ENCODE data around the gene DNAAF5. TPM values are rescaled to one million over a fixed set of nuclear protein-coding genes. Genes with fewer than 3 reads are reported as not detected.
"Not testable (repeated sequence)": the region's sequence is repeated elsewhere in the genome, so short reads cannot be mapped to it uniquely, and the experiment has no call there.

DNAAF5 gene
- total RNA-seq, 1 donor from 2014 or later, result 22.8 TPM

DNA sequence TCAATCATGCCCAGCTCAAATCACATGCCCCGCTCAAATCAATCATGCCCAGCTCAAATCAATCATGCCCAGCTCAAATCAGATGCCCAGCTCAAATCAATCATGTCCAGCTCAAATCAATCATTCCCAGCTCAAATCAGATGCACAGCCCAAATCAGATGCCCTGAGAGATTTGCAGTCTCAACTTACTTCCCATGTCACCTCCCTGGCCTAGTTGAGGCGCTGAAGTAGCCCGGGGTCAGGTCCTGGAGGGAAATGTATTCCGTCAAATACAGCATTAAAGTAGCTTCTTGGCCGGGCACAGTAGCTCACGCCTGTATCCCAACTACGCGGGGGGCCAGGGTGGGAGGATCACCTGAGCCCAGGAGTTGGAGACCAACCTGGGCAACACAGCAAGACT lies 16.3 kb downstream of the DNAAF5 start:
- intact Hi-C loops (cut with micrococcal nuclease), result no loop called here
- DNase-seq, result no peak
- no peak for ATAC-seq

DNA sequence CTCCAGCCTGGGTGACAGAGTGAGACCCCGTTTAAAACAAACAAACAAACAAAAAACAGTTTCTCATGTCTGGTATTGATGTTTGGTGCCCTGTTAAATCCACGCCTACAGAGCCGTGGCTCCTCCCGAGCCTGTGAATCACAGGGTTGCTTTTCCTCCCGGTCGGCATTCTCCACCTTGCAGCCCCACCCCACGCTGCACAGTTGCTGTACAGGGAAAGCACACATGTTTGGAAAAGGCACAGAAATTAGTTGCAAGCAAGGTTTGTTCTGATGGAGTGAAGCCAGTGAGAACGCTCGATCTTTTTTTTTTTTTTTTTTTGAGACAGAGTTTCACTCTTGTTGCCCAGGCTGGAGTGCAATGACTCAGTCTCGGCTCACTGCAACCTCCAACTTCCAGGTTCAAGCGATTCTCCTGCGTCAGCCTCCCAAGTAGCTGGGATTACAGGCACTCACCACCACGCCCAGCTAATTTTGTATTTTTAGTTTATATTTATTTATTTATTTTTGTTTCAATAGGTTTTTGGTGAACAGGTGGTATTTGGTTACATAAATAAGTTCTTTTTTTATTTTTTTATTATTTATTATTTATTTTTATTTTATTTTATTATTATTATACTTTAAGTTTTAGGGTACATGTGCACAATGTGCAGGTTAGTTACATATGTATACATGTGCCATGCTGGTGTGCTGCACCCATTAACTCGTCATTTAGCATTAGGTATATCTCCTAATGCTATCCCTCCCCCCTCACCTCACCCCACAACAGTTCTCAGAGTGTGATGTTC lies 17.0 kb downstream of the DNAAF5 start:
- ATAC-seq; intact Hi-C loops (cut with micrococcal nuclease); DNase-seq: not testable (repeated sequence)

DNA sequence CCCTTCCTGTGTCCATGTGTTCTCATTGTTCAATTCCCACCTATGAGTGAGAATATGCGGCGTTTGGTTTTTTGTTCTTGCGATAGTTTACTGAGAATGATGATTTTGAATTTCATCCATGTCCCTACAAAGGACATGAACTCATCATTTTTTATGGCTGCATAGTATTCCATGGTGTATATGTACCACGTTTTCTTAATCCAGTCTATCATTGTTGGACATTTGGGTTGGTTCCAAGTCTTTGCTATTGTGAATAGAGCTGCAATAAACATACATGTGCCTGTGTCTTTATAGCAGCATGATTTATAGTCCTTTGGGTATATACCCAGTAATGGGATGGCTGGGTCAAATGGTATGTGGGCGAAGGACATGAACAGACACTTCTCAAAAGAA lies 17.6 kb downstream of the DNAAF5 start:
- intact Hi-C loops (cut with micrococcal nuclease); DNase-seq; ATAC-seq: not testable (repeated sequence)

DNA sequence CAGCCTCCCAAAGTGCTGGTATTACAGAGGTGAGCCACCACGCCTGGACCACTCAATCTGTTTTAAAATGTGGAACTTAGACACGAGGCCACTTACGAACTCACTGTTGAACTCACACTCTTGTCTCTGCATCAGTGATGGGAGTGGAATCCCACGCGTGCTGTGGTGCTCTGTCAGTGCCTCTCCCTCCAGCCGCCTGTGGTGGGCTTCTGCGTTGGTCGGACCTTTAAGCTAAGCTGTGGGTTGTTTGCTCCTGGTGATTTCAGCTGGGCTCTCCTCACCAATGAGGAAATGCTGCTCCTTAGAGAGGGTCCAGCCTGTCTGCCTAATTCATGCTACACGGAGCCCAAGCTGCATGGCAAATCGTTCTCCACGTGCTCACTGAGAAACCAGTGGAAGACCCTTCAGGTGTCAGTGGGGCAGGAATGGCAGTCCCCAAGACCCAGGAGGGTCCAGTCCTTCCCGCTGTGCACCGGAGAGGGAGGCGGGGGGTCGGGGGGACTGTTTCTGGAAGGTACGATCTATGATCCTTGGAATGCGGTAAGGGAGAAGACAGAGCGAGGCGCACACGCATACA lies 18.4 kb downstream of the DNAAF5 start:
- intact Hi-C loops (cut with micrococcal nuclease), result no loop called here
- ATAC-seq (no peak), DNase-seq (no peak)

DNA sequence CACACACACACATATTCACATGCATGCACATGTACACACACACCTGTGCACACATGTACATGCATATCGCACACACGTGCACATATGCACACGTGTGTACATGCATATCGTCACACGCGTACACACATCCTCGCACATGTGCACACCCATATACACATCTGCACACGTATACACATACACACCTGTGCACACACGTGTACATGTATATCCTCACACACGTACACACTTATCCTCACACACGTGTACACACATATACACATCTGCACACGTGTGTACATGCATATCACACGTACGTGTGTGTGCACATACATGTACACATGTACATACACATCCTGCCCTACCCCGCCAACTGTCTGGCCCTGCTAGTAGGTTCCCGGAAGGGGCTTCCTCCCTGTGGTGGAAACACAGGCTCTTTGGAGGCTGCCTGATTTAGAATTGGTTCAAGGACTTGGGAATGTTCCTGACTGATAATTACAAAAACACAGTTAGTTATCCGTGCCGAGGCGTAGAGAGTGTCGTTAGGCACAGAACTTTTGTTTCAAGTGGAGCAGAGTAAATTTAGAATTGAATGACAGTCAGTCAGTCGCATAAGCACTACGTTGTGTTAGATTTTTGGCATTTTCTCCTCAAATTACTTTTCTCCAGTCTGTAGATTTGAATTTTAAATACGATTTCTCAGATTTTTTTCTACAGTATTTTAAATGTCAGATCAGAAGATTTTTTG lies 19.1 kb downstream of the DNAAF5 start:
- ATAC-seq (peak; percentile 76), DNase-seq (no peak)
- intact Hi-C loops (cut with micrococcal nuclease), result no loop called here

DNA sequence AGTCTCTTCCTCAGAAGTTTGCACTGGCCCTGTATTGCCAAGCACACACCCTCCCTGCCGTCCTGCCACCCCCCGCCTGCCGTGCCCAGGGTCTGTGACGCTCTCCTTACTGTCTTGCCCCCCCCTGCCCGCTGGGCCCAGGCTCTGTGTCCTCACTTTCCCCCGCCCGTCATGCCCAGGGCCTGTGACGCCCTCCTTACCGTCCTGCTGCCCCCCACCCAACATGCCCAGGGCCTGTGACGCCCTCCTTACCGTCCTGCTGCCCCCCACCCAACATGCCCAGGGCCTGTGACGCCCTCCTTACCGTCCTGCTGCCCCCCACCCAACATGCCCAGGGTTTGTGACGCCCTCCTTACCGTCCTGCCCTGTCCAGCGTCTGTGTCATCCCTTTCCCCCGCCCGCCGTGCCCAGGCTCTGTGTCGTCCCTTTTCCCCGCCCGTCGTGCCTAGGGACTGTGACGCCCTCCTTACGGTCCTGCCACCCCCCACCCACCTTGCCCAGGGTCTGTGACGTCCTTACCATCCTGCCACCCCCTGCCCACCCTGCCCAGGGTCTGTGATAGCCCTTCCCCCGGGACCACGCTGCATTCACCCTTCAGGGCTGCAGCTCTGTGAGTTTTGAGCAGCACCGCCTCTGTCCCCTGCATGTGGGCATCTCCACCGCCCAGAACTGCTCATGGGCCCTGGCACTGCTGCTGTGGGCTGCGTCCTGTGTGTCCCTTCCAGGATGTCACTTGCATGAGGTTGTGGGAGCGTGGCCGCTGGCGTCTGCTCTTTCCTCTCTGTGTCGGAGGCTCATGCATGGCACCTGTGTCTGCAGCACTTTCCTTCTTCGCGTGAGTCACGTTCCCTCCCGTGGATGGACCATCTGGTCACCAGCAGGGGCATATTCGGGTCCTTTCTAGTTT lies 19.9 kb downstream of the DNAAF5 start:
- ATAC-seq (peak; percentile 7), DNase-seq (no peak)
- intact Hi-C loops (cut with micrococcal nuclease), result no loop called here

DNA sequence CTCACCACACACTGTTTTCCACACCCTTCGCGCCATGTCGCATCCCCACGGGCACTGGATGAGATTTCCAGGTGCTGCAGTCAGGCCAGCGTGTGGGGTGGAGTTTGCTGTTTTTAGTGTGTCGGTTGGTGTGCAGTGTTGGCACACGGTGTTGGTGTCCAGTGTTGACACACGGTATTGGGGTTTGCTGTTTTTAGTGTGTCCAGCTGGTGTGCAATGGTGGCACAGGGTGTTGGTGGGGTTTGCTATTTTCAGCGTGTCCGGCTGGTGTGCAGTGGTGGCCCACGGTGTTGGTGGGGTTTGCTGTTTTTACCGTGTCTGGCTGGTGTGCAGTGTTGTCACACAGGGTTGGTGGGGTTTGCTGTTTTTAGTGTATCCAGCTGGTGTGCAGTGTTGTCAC lies 20.7 kb downstream of the DNAAF5 start:
- no peak for ATAC-seq
- intact Hi-C loops (cut with micrococcal nuclease), result no loop called here
- no peak for DNase-seq

DNA sequence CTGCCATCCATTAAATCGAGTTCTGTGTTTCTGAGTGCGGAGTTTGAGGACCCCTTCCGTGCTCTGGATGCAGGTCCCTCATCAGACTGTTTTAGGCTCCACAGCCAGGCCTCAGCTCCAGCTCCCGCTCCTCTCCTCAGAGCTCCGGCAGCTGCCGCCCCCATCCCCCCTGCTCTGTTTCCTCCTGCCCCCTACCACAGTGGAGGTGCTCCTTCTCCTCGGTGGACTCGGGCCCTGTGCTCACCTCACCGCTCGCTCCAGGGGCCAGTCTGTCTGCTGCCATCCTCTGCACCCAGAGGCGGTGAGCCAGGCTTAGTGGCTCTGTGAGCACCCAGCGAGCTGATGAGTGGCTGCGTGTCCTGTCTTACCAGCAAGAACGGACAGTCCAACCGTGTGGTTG lies 21.9 kb downstream of the DNAAF5 start:
- DNase-seq (no peak), ATAC-seq (no peak)
- intact Hi-C loops (cut with micrococcal nuclease), result no loop called here

DNA sequence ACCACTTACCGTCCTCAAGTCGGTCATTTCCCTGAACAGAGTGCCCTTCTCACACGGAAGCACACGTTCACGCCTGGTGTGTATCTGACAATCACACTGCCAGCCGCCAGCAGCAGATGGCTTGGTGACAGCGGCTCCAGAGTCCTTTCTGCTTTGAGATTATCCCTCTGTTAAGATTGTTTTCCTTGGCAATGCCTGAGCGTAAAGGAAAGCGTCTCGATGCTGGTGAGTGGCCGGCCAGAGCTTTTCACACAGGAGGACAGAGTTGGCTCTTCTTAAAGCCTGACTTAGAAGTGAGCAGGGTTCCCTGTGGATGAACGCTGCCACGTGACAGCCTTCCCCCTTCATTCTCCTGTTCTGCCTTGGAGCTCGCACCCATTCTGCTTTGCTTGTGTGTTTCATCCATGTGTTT lies 22.6 kb downstream of the DNAAF5 start:
- DNase-seq, result peak; percentile 74
- intact Hi-C loops (cut with micrococcal nuclease), result no loop called here

DNA sequence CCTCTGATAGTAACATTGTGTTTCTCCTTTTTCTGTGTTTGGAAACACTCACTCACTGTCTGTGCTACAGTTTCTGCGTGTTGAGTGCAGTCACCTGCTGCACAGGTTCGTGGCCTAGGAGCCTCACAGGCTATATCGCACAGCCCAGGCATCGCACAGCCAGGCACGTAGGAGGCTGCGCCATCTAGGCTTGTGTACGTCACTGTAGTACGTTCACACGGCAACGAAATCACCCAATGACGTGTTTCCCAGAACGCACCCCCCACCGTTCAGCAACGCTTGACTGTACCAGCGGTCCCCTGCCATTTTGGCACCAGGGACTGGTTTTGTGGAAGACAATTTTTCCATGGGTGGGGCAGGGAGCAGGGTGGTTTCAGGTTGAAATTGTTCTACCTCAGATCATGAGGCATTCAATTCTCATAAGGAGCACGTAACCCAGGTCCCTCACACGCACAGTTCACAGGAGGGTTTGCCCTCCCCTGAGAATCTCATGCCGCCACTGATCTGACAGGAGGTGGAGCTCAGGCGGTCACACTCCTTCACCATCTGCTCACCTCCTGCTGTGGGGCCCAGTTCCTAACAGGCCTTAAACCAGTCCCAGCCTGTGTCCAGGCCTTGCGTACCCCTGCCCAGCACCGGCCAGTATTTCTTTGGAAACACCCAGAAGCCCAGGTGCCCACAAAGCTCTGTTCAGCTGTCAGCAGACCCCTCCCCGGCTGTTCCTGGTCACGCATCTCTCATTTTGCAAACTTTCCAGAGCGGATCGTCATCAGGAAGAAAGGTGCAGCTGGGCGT lies 23.8 kb downstream of the DNAAF5 start:
- intact Hi-C loops (cut with micrococcal nuclease), result no loop called here
- ATAC-seq (no peak), DNase-seq (no peak)

More for the DNA sequence above, 22.6 kb downstream of the DNAAF5 start:
- peak; percentile 81 for ATAC-seq

DNA sequence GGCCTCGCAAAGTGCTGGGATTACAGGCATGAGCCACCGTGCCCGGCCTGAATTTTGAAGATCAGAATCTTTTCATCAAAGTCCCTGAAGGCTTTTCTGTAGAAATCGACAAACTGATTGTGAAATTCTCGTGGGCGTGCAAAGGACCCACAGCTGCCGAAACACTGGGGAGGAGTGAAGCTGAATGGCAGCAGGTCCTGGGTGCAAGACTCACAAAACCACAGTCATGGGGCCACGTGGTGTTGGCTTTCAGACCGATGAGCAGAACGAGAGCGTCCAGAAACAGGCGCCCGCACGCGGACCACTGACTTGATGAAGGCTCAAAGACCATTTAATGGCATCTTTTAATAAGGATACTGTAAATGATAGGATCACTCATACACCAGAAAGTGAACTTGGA lies 25.3 kb downstream of the DNAAF5 start:
- DNase-seq (no peak), ATAC-seq (no peak)
- intact Hi-C loops (cut with micrococcal nuclease), result no loop called here

DNA sequence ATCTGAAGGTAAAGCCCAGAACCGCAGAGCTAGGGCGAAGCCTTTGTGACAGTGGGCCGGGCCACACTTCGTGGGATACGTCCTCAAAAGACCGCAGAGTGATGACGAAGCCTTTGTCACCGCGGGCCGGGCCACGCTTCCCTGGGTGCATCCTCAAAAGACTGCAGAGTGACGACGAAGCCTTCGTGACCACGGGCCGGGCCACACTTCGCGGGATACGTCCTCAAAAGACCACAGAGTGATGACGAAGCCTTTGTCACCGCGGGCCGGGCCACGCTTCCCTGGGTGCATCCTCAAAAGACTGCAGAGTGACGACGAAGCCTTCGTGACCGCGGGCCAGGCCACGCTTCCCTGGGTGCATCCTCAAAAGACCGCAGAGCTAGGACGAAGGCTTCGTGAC lies 25.8 kb downstream of the DNAAF5 start:
- ATAC-seq; intact Hi-C loops (cut with micrococcal nuclease); DNase-seq: not testable (repeated sequence)

DNA sequence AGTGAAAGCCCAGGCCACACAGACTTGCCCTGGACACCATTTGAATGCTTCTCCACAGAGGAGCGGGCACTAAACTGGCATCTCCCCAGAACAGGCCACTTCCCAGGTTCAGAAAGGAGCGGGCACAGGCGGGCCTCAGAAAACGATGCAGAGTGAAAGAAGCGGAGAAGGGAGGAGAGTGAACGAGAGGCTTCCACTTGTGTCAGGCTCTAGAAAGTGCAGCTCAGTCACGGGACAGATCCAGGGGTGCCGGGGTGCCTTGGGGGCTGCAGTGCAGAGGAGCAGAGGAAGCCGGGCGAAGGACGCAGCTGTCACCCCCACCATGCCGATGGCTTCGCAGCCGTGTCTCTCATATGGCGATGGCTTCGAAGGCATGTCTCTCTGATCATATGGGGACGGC lies 26.7 kb downstream of the DNAAF5 start:
- intact Hi-C loops (cut with micrococcal nuclease), result no loop called here
- DNase-seq, result no peak
- ATAC-seq, result no peak

DNA sequence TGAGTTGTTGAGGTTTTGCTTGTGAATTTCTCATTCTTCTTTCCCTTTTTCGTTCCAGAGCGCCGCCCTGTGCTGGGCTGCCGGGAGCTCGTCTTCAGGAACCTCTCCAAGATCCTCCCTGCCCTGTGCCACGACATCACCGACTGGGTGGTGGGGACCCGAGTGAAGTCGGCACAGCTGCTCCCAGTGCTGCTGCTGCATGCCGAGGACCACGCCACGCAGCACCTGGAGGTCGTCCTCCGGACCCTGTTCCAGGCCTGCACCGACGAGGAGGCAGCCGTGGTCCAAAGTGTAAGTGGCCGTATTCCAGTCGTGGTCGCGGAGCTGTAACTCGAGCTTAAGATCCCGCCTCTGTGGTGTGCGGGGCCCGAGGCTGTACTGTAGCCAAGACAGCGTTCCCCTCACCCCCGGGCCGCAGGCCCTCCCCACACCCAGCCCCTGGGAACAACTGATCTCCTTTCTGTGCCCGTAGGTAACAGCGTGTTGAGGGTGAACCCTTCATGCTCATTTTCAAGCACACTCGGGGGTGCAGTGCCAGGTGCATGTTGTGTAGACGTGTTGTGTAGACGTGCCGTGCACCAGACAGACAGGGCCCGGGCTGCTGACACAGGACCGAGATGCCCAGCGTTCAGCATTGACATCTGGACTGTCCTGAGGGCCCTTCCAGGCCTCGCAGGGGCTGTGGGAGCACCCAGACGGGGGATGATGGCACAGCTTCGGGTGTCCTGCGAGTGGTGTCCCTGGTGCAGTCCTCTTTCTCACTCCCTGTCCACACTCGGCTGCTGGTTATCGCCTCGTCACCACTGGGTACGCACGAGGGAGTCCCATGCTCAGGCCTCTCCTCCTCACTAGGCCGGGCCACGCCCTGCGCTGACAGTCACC lies 28.3 kb downstream of the DNAAF5 start:
- no peak for ATAC-seq
- intact Hi-C loops (cut with micrococcal nuclease), result no loop called here

DNA sequence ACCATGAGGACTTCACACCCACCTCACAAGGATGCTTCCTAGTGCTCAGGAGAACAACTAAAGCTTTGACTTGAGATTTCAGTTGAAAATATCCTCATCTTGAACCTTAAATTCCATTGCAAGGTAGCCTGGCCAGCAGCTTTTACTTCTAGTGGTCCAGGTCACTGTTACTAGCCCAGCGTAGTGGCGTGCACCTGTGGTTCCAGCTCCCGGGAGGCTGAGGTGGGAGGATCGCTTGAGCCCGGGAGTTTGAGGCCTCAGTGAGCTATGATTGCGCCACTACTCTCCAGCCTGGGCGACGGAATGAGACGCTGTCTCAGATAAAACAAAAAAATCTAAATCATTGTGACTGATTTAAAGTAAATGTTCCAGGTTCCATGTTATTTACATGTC lies 28.9 kb downstream of the DNAAF5 start:
- ATAC-seq, result no peak
- intact Hi-C loops (cut with micrococcal nuclease), result no loop called here
- no peak for DNase-seq

More for the DNA sequence above, 28.3 kb downstream of the DNAAF5 start:
- no peak for DNase-seq

DNA sequence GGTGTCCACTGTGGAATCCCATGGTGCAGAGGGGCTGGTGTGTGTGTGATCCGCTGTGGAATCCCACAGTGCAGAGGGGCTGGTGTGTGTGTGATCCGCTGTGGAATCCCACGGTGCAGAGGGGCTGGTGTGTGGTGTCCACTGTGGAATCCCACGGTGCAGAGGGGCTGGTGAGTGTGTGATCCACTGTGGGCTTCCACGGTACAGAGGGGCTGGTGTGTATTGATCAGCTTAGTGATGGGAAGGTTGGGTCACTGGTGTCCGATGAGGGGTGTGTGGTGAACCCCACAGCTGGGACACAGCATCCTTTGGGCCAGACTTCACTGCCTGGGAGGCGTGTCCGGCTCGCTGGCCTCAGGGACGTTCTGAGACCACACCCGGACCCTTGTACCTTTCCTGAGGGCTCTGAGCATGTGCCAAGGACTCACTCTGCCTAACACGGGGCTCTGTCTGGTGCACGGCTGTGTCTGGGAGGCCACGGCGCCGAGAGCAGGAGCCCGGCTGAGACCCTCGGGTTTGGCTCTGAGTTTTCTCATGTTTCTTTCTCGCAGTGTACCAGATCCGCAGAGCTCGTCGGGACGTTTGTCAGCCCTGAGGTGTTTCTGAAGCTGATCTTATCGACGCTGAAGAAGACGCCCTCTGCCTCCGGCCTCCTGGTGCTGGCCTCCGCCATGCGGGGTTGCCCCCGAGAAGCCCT lies 29.9 kb downstream of the DNAAF5 start:
- no peak for ATAC-seq
- intact Hi-C loops (cut with micrococcal nuclease), result no loop called here
- DNase-seq, result no peak

DNA sequence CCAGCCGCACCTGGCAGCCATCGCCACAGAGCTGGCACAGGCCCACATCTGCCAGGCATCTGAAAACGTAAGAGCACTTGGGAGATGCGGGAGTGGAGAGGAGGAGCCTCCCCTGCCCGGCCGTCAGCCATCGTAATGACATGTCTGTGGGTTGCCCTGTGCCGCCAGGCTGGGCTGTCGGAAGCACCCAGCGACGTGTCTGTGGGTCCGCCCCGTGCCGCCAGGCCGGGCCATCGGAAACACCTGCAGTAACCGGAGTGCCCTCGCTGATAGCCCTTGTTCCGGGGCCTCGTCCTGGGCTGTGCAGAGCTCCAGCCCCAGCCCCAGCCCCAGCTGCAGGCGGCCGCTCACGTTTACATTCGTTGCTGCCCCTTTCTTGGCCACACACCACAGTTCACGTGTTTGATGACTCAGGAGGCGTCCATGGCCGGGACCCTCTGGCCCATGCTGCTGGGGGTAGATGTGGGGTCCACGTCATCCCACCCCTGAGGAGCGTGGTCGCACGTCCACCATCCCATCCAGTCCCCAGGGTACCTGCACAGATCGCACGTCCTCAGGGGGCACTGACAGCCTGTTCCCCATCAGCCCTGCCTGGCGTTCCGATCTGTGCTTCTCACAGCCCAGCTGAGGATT lies 30.5 kb downstream of the DNAAF5 start:
- no peak for DNase-seq
- intact Hi-C loops (cut with micrococcal nuclease), result no loop called here

More for the DNA sequence above, 30.5 kb downstream of the DNAAF5 start:
- ATAC-seq, result no peak

All from left ventricle myocardium superior (tissue), 1 donor.